Motor neuron (in vitro differentiated cells): ENCODE measurements around the gene HHAT. TPM values are rescaled to one million over a fixed set of nuclear protein-coding genes. Genes with fewer than 3 reads are reported as not detected.

Source experiments
- ATAC-seq, 8 experiments: fragments of 200-7000 bp; cut with Tn5 transposase; replicated peaks in 6 of 8; 2 replicates each; pipeline ENCODE4 v1.8.0; 2021; ENCODE audit warnings: mild to moderate bottlenecking in 8 of 8, moderate library complexity in 8 of 8
- H3K27ac ChIP-seq, 2 donors: fragments of 250-450 bp; sonication (Bioruptor Pico); 2 replicates each; pipeline ENCODE4 v1.9.0; 2021; ENCODE audit warnings: antibody characterized with exemption in 2 of 2, mild to moderate bottlenecking in 2 of 2, moderate library complexity in 1 of 2
- H3K4me1 ChIP-seq, 2 donors: fragments of 250-450 bp; sonication (Bioruptor Pico); replicated peaks in 1 of 2; 2 replicates each; pipeline ENCODE4 v1.6.1; 2021; ENCODE audit warnings: antibody characterized with exemption in 2 of 2, mild to moderate bottlenecking in 2 of 2, moderate library complexity in 1 of 2
- H3K4me3 ChIP-seq, 5 donors: fragments of 250-450 bp; sonication (Bioruptor Pico); 2 replicates each; pipeline ENCODE4 v1.9.0; 2021; ENCODE audit warnings: antibody characterized with exemption in 5 of 5, mild to moderate bottlenecking in 5 of 5, moderate library complexity in 4 of 5
- WGBS, 10 experiments: fragments of 450-650 bp; shearing (Covaris generic); methylation state at CpG; one replicate each; pipeline ENCODE4 v1.0.0; 2022; 5-methylcytosine and 5-hydroxymethylcytosine counted together
- in situ Hi-C, 9 experiments: fragments of 400-800 bp; cut with MboI; loops; one replicate each; pipeline ENCODE4 v1.15.0; 2021; ENCODE audit warnings: low sequenced_read_pairs in 9 of 9, low pct_unique_long_range_greater_than_20kb in 2 of 9; ENCODE audit not compliant: unreplicated experiment in 9 of 9
- total RNA-seq, 8 experiments: library from RNA; unstranded; fragments of 300-600 nt; gene quantifications; 2 replicates each; pipeline versions ENCODE4 v1.2.3 to v1.2.4, GENCODE V29; 2022

HHAT gene
- total RNA-seq, 8 experiments from 2014 or later: 3.9 to 128 (median 7.8) TPM

- no peak overlapping the region for H3K27ac ChIP-seq
Observed at GRCh38 chr1:210532223-210532598, 203.5 kb downstream of the HHAT start.

GRCh38 chr1:210535761-210536160 lies 207.1 kb downstream of the HHAT start:
- 25 to 75% (median 45%) methylated on average over 1 to 4 of the region's 4 CpGs; no CpG with 5 or more reads in 1 of the 10 experiments for WGBS, 10 experiments
- no peak overlapping the region for H3K4me3 ChIP-seq
- in situ Hi-C loops: no loop called here
- H3K4me1 ChIP-seq: peaks cover 11 to 21% of the 10 kb centered on the region in 2 donors
- no peak overlapping the region for H3K27ac ChIP-seq
- ATAC-seq: peak in 7 of 8 experiments; percentile 24 to 86 (median 72)

More at GRCh38 chr1:210532223-210532598, 203.5 kb downstream of the HHAT start:
- 0 to 100% (median 62%) methylated on average over 1 of the region's 1 CpG for WGBS, 10 experiments
- in situ Hi-C loops: no loop called here
- H3K4me3 ChIP-seq: no peak overlapping the region
- H3K4me1 ChIP-seq: peaks cover 11 to 27% of the 10 kb centered on the region in 2 donors
- no peak for ATAC-seq

- 18 to 87% (median 71%) methylated on average over 1 to 4 of the region's 4 CpGs; no CpG with 5 or more reads in 2 of the 10 experiments for WGBS, 10 experiments
- H3K4me3 ChIP-seq: no peak overlapping the region
- peak in 5 of 8 experiments; percentile 15 to 78 (median 41) for ATAC-seq
- in situ Hi-C loops: no loop called here
- H3K4me1 ChIP-seq: peaks cover 11 to 21% of the 10 kb centered on the region in 2 donors
- H3K27ac ChIP-seq: no peak overlapping the region
Observed at GRCh38 chr1:210536254-210536961, 207.7 kb downstream of the HHAT start.

GRCh38 chr1:210540288-210540687 lies 211.6 kb downstream of the HHAT start:
- Histone ChIP-seq H3K4me3 (no peak overlapping the region), H3K27ac (no peak overlapping the region), H3K4me1 (peaks cover 11 to 17% of the 10 kb centered on the region in 2 donors)
- no peak for ATAC-seq
- in situ Hi-C loops: no loop called here
- 17 to 80% (median 63%) methylated on average over 1 to 3 of the region's 3 CpGs; no CpG with 5 or more reads in 4 of the 10 experiments for WGBS, 10 experiments

GRCh38 chr1:210541680-210542358 lies 213.1 kb downstream of the HHAT start:
- no peak for ATAC-seq
- in situ Hi-C loops: no loop called here
- peaks cover 0 to 2% of the 10 kb centered on the region in 2 donors for H3K4me1 ChIP-seq
- H3K4me3 ChIP-seq: no peak overlapping the region
- H3K27ac ChIP-seq: no peak overlapping the region
- WGBS, 10 experiments: 7 to 84% (median 67%) methylated on average over 1 to 6 of the region's 6 CpGs; no CpG with 5 or more reads in 1 of the 10 experiments

GRCh38 chr1:210551899-210552298 lies 223.2 kb downstream of the HHAT start:
- peaks cover 16 to 33% of the 10 kb centered on the region in 2 donors for H3K4me1 ChIP-seq
- no peak overlapping the region for H3K27ac ChIP-seq
- 47 to 80% (median 69%) methylated on average over 1 to 5 of the region's 5 CpGs; no CpG with 5 or more reads in 4 of the 10 experiments for WGBS, 10 experiments
- H3K4me3 ChIP-seq: no peak overlapping the region
- ATAC-seq: peak in 4 of 8 experiments; percentile 38 to 76 (median 66)
- in situ Hi-C loops: loop anchor here in 1 of 9 experiments (25.0 kb wide), 1 partner anchor 585 kb away; the partner anchor contains the start of gene KCNH1

- Histone ChIP-seq H3K4me1 (peaks cover 16 to 33% of the 10 kb centered on the region in 2 donors), H3K4me3 (no peak overlapping the region), H3K27ac (no peak overlapping the region)
- WGBS, 10 experiments: 35 to 94% (median 67%) methylated on average over 2 to 5 of the region's 5 CpGs; no CpG with 5 or more reads in 4 of the 10 experiments
- in situ Hi-C loops: loop anchor here in 1 of 9 experiments (25.0 kb wide), 1 partner anchor 584 kb away; the partner anchor contains the start of gene KCNH1
- peak in 7 of 8 experiments; percentile 45 to 93 (median 68) for ATAC-seq
Observed at GRCh38 chr1:210553711-210554110, 225.0 kb downstream of the HHAT start.

GRCh38 chr1:210554382-210554781 lies 225.7 kb downstream of the HHAT start:
- ATAC-seq: no peak
- Histone ChIP-seq H3K4me1 (peaks cover 16 to 33% of the 10 kb centered on the region in 2 donors), H3K4me3 (no peak overlapping the region), H3K27ac (no peak overlapping the region)
- in situ Hi-C loops: loop anchor here in 1 of 9 experiments (25.0 kb wide), 1 partner anchor 583 kb away; the partner anchor contains the start of gene KCNH1
- 40 to 100% (median 83%) methylated on average over 1 to 5 of the region's 5 CpGs; no CpG with 5 or more reads in 1 of the 10 experiments for WGBS, 10 experiments

- no peak for ATAC-seq
- in situ Hi-C loops: loop anchor here in 1 of 9 experiments (25.0 kb wide), 1 partner anchor 581 kb away; the partner anchor contains the start of gene KCNH1
- Histone ChIP-seq H3K27ac (no peak overlapping the region), H3K4me1 (peaks cover 13 to 26% of the 10 kb centered on the region in 2 donors), H3K4me3 (no peak overlapping the region)
- WGBS, 10 experiments: 0 to 100% (median 80%) methylated on average over 1 of the region's 1 CpG; no CpG with 5 or more reads in 5 of the 10 experiments
Observed at GRCh38 chr1:210556475-210556874, 227.8 kb downstream of the HHAT start.

GRCh38 chr1:210557426-210558077 lies 228.8 kb downstream of the HHAT start:
- in situ Hi-C loops: loop anchor here in 1 of 9 experiments (25.0 kb wide), 1 partner anchor 580 kb away; the partner anchor contains the start of gene KCNH1
- Histone ChIP-seq H3K4me1 (peaks cover 4 to 16% of the 10 kb centered on the region in 2 donors), H3K27ac (no peak overlapping the region), H3K4me3 (no peak overlapping the region)
- WGBS, 10 experiments: 0 to 93% (median 83%) methylated on average over 2 to 7 of the region's 7 CpGs; no CpG with 5 or more reads in 2 of the 10 experiments
- ATAC-seq: no peak

- H3K4me1 ChIP-seq: peaks cover 4 to 8% of the 10 kb centered on the region in 2 donors
- no peak overlapping the region for H3K4me3 ChIP-seq
- in situ Hi-C loops: loop anchor here in 1 of 9 experiments (25.0 kb wide), 1 partner anchor 579 kb away; the partner anchor contains the start of gene KCNH1
- H3K27ac ChIP-seq: no peak overlapping the region
- ATAC-seq: no peak
- 0 to 75% (median 21%) methylated on average over 1 of the region's 1 CpG; no CpG with 5 or more reads in 4 of the 10 experiments for WGBS, 10 experiments
Observed at GRCh38 chr1:210558302-210558701, 229.6 kb downstream of the HHAT start.

- Histone ChIP-seq H3K4me1 (peaks cover 5 to 16% of the 10 kb centered on the region in 2 donors), H3K4me3 (no peak overlapping the region), H3K27ac (no peak overlapping the region)
- WGBS, 10 experiments: 0 to 84% (median 60%) methylated on average over 1 to 2 of the region's 2 CpGs; no CpG with 5 or more reads in 1 of the 10 experiments
- ATAC-seq: no peak
- in situ Hi-C loops: loop anchor here in 1 of 9 experiments (25.0 kb wide), 1 partner anchor 572 kb away; the partner anchor contains the start of gene KCNH1
Observed at GRCh38 chr1:210565306-210565705, 236.6 kb downstream of the HHAT start.
